NCI-H1694 treated with DMSO at 0.1 percent for 48 hours (cell line): ENCODE data around the gene CHCHD3.
"Not testable (repeated sequence)": the region's sequence is repeated elsewhere in the genome, so short reads cannot be mapped to it uniquely, and the experiment has no call there.

ENCODE experiments used
- DNase-seq: peaks from one replicate; lab custom pipeline; 2025; lab: John Stamatoyannopoulos, UW

Gene CHCHD3

DNA sequence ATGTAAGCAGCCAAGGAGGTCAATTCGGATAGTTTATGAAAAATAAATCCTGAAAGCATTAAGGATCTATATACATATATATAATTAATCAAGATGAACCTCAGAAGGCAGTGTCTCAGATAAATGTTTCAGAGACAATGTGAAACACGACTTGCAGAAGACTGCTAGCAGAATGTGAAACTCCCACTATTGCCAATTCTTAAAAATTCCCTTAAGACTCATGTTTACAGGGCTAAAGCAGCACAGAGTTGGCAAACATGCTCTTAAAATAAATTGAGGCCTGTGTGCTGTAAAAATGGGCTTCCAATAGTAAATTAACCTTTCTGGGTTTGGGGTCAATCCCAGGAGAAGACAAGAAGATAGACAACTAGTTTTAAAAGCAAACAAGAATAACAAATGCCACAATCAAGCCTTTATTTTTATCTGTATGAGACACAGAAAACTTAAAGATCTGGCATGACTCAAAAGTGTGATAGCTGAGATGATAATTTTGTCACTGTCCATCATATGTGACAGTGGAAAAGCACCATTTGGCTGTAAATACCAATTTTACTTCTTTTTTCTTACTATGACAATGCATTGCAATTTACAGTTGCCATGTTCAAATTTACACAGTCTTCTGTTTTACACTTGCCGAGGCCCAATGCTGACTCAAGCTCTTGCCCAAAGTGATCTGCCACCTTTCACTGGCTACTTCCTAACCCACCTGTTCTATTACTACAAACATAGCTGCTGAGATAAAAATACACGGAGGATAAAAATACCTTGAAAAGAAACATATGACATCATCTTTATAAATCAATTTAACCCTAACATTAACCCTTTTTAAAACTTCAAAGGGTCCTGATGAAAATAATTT lies 78.6 kb downstream of the CHCHD3 start:
- no peak for DNase-seq

DNA sequence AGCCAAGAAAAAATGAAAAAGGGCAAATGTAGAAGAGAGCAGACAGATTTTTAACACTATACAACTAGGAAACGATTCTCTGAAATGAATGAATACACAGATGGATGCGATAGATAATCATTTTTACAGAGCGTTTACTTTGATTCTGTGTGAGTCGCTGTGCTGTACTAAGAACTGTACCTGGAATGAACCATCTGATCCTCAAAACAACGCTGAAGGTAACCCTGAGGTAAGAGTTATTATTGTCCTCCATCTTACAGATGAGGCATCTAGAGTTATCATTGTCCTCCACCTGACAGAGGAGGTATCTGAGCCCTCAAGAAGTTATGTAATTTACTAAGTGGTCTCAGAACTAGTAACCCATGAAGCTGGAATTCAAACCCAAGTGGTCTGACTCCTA lies 80.2 kb downstream of the CHCHD3 start:
- DNase-seq, result no peak

DNA sequence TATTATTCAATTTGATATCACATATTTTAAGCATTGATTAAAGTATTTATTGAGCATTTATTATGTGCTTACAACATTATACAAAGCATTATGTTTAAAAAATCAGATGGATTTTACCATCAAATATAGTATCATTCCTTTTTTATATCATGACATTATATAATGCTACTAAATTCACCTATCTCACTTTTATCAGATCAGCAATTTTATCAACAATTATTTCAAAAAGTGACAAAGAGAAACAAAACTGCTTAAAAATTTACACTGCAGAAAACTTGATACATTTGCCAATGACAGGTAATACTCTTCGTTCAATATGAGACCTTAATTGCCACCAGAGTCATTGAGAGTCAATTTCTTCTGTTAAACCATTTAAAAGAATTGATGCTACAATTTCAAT lies 82.0 kb downstream of the CHCHD3 start:
- no peak for DNase-seq

DNA sequence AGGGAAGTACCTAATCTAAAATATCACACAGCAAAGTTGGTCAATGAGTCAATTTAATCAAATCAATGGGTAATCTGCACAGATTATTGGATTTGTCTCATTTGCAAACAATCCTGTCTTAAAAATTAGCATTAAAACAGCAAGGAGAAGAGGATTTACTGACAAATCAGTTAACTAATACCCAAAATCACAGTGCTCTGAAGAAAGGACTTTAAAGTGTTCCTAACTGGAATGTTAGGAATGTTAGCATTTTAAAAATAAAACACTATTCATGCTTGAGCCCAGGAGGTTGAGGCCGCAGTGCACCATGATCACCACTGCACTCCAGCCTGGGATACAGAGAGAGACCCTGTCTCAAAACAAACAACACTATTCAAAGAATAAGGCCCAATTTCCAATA lies 83.1 kb downstream of the CHCHD3 start:
- no peak for DNase-seq

DNA sequence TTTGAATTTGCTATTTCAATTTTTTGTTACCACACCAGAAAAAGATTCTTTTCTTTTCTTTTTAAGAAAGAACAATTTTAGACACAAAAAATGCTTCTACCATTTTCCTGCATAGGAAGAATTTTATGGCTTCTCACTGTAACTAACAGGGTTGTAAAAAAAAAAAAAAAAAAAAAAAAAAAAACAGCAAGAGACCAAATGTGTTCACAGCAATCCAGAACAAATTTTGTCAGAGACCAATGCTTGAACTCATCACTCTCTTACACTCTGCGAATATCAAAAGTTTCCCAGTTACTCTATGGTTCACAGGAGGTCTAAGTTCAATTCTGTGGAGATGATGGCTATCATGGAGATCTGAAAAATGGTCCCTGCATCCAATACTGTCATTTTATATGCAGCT lies 84.4 kb downstream of the CHCHD3 start:
- no peak for DNase-seq

DNA sequence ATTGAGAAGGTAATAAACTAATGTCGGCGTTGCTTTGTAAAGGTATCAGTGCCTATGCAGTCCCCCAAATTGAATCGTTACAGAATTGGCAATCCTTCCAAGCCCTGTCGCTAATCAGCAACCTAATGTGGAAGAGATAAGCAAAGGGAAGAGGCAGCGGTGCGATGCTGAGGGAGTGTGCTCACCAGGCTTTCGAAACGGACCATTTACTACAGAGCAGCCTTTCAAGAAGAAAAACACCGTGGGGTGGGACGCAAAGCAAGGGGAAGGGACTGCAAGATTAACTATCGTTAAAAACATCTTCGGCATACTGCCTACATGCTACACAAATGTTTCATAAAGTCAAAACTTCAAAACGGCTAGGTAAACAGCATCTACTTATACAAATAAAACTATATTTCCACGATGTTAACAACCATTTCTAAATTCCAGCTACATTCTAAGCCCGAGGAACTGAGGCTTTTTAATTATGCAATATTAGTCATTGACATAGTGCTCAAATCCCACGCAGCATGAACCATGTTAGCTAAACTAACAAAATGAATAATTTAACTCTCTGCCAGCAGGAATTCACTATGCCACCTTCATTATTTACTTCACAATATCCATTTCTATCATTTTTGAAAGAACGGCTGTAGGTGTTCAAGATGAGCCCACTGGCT lies 85.2 kb downstream of the CHCHD3 start:
- DNase-seq, result no peak

DNA sequence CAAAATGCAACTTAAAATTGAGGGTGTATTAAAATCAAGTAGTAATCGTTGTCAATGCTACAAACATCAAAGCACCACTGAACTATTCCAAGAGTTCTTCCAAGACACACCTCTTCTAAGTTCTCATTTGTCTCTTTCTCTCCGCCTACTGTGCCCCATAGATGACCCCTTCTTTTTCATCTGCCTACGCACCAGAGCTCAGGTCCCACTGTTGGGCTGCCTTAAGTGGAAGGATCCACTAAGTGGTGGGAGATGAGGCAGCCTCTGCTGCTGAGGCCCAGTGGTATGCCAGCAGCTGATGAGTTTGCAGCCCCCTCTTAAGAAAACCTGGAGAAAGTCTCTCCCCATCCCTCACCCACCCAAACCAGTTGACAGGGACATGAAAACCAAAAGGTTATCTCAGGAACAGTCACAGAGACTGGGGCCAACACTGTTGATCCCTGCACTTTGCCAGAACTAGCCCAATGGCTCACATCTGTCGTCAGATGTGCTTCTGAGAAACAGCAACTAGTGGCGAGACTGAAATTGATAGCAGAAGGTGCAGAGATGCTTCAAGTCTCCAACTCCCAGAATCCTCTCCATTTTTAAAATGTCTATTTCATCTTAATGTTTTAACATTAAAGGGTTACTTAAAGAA lies 88.4 kb downstream of the CHCHD3 start:
- no peak for DNase-seq

DNA sequence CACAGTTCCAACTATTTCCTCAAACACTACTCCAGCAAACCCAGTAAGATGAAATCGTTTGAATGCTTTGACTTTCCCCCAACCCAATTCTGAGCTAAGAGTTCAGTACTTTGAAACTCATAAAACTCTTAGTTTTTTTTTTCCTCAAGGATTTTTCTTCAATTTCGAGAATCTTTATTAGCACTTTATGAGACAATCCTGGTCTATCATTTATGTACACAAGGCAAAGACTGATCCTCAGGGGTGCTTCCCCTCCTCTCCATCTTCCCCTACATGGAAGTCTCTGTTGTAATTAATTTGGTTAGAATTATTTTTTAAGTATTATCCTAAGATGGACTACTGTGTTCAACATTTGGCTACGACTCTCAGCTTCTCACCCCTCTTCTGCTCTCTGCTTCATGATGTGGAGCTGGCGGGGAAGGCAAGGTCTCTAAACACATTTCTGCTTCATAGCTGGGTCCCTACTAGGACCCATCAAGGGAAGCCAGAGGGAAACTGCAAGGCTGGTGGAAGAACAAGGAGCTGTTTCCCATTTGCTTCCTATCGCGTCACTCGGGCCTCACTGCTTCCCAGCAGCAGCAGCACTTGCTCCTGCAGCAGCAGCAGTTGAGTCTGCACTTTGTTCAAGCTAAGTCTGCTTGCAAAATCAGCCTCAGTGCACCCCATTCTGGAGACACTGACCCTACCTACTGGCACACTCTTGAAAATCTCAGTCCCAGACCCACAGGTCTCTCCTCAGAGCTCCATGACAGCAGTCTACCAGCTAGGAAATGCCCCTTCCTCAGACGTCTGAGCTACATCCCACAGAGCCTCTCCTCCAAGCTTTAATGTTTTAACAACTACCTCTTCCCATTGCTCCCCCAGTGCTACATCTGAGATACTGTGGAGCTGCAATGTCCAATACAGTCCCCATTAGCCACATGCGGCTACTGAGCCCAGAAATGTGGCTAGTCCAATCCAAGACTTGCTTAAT lies 90.0 kb downstream of the CHCHD3 start:
- DNase-seq, result no peak

DNA sequence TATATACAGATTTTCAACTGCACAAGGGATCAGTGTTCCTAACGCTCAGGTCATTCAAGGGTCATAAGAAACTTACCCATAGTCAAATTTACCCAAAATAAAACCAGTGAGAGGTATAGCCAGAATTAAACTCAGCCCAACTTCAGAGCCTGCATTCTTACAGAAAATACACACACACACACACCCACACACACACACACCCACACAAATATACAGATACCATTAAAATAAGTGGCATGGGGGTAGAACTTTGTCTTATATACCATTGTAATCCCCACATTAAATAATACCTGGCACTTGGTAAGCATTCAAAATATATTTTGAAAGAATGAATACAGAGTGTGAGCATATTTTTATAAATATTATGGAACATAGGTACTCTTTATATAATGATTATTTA lies 93.8 kb downstream of the CHCHD3 start:
- DNase-seq, result no peak

DNA sequence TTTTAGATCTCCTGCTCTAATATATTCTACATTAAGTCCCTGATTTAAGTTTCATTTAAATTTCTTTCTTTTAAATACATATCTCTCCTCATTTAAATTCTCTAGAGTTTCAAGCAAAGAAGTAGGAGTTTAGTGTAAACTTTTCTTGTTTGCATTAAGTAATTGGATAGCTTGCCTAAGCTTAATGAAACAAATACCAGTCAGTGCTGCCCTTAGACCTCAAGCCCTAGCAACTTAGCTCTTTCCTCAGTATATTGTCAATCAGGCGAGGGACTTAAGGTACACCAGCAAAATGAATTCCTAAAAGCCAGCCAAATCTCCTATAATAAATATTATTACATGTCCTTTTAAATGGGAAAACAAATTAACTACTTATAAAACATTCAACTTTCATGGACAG lies 101.5 kb downstream of the CHCHD3 start:
- no peak for DNase-seq

DNA sequence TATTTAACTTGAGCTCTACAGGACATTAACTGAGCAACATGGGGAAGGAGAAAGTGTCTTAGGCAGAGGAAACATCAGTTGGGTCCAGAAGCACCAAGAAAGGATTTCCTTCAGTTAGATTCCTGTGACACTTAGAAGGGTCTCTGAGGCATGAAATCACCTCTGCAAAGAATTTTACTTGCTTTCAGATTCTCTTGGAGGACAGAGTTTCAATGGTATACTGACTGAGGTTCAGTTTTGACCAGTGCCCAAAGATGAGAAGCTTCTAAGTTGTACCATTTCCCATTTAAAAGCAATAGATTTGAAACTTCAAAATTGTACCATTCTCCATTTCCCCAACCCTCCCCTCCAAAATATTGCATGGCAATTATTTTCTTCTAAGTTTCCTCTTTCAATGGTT lies 102.4 kb downstream of the CHCHD3 start:
- no peak for DNase-seq

DNA sequence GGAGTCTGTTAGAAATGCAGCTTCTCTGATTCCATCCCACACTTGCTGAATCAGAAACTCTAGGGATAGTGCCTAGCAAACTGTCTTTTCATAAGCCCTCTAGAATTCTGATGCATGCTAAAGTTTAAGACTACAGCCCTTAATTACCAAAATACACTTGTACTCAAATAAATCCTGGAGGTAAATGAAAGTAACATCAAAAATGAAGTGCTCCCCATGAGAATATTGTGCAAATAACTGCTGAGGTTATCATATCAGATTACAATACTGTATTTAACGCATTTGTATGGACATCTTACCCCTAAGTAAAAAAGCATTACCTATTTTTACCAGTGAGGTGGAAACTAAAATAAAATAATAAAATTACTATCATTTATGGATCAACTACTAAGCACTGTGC lies 104.7 kb downstream of the CHCHD3 start:
- no peak for DNase-seq

DNA sequence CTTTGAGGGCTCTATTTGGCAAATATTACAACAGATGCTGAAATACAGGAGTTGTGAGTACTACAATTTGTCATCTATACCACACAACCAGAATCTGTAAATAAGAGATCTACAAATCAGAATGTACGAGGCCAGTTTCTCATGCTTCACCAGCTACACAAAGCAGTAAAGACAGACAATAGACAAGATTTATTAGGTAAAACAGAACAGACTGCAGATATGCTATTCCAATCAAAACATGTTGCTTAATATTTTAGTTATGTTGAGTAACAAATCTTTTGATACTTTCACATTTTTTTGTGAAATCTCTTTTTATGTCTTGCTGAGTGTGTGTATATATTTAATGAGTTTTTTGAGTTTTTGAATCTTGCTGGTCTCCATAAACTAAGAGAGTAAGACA lies 109.1 kb downstream of the CHCHD3 start:
- no peak for DNase-seq

DNA sequence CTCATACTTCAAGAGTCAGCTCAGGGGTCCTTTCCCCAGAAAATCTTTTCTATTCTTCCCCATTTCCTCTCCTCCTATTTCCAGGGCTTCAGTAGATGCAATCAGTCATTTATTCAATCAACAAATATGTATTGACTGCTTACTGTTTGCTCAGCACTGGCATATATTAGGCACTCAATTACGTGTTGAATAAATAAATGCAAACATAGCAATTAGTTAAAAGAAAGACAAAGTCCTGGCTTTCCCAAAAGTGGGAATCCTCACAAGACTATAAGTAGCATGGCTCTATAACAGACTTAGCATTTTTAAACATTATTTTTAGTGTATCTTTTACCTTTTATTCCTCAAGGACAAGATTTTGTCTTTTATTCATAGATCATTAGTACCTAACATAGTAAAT lies 111.6 kb downstream of the CHCHD3 start:
- DNase-seq, result no peak

DNA sequence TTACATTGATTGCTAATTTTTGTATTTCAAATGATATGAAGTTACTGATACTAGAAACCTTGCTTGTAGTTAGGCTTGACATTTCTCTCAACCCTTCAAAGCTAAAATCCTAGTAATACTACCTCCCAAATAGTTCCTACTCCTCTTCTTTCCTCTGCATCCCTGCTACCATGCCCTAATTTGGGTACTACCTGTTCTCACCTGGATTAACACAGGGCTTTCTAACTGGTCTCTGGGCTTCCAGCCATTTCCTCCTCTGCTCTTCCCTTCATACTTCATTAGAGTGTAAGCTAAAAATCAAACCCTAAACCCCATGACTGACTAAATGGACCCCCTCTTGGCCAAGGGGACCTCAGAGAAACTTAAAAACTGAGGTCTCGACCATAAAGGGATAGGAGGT lies 112.4 kb downstream of the CHCHD3 start:
- DNase-seq, result no peak

DNA sequence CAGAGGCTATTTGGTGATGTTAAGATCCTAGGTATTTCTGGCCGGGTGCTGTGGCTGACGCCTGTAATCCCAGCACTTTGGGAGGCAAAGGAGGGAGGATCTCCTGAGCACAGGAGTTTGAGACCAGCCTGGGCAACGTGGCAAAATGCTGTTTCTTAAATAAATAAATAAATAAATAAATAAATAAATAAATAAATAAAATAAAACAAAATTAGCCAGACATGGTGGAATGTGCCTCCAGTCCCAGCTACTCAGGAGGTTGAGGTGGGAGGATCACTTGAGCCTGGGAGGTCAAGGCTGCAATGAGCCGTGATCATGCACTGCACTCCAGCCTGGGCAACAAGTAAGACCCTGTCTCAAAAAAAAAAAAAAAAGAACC lies 114.4 kb downstream of the CHCHD3 start:
- not testable (repeated sequence) for DNase-seq

DNA sequence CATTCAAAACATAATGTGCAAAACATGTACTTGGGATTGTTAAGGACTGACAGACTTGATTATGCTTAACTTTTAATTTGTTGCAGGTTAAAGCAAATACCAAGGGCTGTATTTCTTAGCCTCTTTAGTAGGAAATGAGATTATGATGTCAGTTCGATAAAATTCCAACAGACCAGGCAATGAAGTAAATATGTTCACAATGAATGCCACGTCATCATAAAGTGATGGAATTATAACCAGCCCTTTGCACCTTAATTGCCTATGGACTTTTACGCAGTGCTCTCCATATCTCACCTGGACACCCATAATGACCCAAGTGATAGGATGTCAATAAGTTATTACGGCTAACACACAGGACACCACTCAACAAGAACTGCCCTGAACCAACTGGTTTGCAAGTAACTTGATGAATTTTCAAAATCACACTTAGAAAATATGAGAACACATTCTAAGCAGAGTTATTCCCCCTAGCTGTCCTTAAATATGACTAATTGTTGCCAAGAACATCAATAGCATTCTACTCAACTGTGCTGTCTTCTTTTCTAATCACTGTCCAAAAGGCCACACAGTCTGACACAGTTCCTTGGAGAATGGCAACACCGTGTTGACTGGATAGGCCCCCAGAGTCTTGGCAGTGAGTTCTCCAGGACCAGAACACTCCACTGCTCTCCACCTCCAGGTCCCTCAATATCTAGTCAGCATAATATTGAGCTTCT lies 115.0 kb downstream of the CHCHD3 start:
- DNase-seq, result no peak

DNA sequence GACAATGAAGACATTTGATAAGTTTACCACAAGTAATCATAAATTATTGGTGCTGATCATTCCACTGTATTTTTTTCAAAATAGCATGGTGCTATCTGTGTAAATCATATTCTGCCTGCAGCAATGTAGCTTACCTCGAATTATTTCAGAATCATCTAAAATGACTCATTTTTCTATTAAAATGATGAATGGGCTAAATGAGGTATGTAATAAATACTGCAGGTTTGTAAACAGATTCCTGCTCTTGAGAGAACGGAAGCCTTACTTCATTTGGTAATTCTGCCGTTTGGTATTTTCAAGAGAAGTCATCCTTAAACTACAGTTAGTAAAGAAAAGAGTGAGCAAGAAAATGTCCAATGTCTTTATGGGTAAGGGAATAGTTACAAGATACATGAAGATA lies 115.9 kb downstream of the CHCHD3 start:
- no peak for DNase-seq

DNA sequence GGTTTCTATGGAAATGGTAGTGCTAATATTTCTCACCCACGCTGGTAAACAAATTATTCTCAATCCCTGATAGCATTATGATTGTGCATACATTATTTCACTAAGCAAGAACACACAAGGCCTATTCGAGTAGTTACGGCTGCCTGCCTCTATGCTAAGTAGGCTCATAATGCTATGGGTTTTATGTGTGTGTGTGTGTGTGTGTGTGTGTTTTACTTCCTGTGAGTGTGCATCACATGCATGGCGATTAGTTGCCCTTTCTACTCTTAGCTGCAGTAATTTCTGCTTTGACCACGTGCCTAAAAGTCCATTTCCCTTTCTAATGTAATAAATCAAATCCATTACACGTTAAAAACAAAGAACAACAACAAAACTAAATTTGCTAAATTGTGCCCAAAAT lies 117.0 kb downstream of the CHCHD3 start:
- DNase-seq, result no peak

DNA sequence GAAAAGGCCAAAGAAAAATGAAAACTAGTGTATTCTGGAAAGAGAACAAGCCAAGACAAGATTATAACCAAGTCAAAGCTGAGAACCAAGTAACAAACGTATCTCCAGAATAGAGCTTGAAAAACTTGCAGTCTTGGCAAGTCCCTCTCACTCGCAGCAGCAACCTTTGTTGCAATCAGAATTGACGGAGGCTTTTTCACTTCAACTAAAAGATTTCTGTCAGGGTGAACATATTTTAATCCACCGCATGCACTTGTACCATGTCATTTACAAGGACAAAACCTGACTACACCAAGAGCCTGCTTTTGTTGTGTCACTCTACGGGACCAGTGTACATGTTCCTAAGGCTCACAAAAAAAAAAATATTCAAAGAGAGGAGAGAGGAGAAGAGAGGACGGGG lies 122.0 kb downstream of the CHCHD3 start:
- no peak for DNase-seq

DNA sequence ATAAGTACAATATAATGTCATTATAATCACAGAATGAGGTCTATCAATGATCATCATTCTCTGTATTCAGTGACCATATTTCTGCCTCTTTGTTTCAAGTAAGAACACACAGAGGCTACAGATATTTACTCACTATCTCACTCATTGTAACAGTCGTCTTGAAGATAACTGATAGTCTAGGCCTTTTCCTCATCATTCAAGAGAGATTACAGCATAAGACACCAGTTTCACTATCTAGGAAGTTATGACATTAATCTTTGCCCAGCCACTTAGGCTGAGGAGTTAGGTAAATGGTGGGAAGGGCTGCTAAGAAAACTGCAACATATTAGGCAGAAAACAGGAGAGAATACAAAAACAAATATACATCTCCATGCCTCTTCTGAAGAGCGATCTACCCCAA lies 125.3 kb downstream of the CHCHD3 start:
- DNase-seq, result no peak
